Stimulated activated CD4-positive, alpha-beta T cell treated with anti-CD3 and anti-CD28 coated beads, Interleukin-12 subunit alpha, Interleukin-12 subunit beta, amount 100 ng/mL, for 24 hours (primary cell): ENCODE results near the gene HES4.

ENCODE experiments used
- DNase-seq, 2 experiments: peaks; one replicate each; pipeline ENCODE4 v3.0.0-alpha.2; 2020; ENCODE audit warnings: low read depth in 2 of 2

Gene HES4, protein sequence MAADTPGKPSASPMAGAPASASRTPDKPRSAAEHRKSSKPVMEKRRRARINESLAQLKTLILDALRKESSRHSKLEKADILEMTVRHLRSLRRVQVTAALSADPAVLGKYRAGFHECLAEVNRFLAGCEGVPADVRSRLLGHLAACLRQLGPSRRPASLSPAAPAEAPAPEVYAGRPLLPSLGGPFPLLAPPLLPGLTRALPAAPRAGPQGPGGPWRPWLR

GRCh38 chr1:999725-1000356 lies at the start of gene HES4:
TSS of gene HES4 (minus strand) at chr1:1000097. CDS start at chr1:999973, 124 bp downstream.
- DNase-seq = peak; percentile 38 to 60

DNA sequence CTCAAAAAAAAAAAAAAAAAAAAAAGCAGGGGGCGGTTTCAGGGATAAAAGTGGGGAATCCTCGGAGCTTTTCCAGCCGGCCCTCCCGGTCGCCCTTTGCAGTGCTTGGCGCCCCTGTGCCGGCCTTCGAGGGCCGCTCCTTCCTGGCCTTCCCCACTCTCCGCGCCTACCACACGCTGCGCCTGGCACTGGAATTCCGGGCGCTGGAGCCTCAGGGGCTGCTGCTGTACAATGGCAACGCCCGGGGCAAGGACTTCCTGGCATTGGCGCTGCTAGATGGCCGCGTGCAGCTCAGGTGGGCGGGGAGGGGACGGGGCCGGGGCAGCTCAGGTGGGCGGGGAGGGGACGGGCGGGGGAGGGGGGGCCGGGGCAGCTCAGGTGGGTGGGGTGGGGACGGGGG lies 48.9 kb upstream of the HES4 start:
- no peak for DNase-seq

DNA sequence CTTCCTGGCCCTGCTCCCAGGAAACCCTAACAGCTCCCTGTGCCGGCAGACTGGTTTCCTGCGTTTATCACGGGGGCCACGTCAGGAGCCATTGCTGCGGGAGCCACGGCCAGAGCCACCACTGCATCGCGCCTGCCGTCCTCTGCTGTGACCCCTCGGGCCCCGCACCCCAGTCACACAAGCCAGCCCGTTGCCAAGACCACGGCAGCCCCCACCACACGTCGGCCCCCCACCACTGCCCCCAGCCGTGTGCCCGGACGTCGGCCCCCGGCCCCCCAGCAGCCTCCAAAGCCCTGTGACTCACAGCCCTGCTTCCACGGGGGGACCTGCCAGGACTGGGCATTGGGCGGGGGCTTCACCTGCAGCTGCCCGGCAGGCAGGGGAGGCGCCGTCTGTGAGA lies 48.1 kb upstream of the HES4 start:
- no peak for DNase-seq

DNA sequence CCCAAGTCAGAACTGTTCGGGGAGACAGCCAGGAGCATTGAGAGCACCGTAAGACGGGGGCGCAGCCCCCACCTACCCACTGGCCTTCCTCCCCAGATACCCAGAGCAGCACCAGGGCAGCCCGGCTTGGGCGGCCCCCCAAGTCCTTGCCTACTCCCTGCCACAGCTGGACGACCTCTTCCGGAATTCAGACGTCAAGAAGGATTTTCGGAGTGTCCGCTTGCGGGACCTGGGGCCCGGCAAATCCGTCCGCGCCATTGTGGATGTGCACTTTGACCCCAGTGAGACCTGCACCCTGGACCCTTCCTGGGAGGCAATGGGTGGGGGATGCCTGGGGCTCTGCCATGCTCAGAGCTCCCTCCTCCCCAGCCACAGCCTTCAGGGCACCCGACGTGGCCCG lies 47.5 kb upstream of the HES4 start:
- no peak for DNase-seq

GRCh38 chr1:1046767-1047166 lies 46.9 kb upstream of the HES4 start:
- no peak for DNase-seq

DNA sequence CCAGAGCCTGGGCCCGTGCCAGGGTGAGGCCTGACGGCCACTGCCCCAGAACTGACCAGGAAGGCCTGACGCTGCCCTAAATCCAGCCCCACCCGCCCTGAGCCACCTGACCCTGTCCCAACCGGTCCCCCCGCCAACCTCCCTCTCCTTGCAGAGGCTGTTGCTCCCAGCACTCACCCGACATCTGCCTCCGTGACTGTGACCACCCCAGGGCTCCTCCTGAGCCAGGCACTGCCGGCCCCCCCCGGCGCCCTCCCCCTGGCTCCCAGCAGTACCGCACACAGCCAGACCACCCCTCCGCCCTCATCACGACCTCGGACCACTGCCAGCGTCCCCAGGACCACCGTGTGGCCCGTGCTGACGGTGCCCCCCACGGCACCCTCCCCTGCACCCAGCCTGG lies 46.3 kb upstream of the HES4 start:
- DNase-seq = no peak

- no peak for DNase-seq
Observed at GRCh38 chr1:1045129-1045528, 45.2 kb upstream of the HES4 start.

DNA sequence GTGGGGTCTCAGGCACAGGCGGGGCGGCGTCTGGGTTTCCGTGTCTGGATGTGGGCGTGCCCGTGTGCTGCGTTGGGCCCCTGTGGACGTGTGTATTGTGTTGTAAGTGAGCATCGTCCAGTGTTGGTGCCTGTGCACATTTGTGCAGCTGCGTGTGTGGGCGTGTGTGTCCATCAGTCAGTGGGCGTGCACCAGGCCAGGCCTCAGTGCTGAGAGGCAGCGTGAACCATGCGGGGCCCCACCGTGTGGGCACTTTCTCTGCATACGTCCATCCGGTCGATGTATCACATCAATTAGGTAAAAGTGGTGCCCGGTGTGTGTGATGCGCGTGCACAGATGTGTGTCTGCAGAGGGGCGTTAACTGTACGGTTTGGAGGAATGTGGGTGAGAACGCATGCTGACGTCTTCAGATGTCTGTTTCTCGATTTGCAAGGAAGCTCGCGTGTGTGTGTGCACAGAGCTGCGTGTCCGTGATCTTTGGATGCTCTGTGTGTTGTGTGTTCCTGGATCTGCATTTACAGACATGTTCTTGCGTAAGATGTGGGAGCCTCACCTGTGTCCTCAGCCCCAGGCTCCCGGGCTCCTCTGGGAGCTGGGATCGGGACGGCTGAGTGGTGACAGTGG lies 44.7 kb upstream of the HES4 start:
- DNase-seq = no peak

- DNase-seq = no peak
Observed at GRCh38 chr1:1043921-1044320, 44.0 kb upstream of the HES4 start.

- no peak for DNase-seq
Observed at GRCh38 chr1:1043411-1043810, 43.5 kb upstream of the HES4 start.

DNA sequence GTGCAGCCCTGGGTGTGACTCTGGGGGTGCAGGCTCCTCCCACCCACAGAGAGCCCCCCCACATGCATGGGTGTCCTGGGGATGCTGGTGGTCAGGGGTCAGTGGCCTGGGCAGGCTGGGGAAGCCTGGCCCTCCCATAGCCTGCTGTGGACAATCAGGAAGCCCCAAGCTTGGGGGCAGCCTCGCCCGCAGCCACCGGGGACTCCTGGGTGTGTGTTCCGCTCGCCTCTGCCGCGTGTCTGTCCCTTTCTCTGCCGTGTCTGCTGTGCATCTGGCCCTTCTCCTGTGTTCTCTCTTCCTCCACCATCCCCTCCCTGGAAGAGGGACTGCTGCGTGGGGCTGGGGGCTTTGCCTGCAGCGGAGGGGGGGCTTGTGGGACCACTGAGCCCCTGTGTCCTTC lies 42.9 kb upstream of the HES4 start:
- DNase-seq = no peak

DNA sequence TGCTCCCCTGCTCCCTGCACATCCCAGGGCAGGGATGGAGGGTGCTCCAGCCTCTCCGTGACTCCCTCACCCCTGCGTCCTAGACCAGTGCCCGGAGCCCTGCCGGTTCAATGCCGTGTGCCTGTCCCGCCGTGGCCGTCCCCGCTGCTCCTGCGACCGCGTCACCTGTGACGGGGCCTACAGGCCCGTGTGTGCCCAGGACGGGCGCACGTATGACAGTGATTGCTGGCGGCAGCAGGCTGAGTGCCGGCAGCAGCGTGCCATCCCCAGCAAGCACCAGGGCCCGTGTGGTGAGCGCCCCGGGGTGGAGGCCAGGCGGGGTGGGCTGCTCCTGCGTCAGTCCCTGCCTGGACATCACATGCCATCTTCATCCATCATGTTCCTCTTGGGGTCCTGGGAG lies 42.0 kb upstream of the HES4 start:
- DNase-seq = no peak

DNA sequence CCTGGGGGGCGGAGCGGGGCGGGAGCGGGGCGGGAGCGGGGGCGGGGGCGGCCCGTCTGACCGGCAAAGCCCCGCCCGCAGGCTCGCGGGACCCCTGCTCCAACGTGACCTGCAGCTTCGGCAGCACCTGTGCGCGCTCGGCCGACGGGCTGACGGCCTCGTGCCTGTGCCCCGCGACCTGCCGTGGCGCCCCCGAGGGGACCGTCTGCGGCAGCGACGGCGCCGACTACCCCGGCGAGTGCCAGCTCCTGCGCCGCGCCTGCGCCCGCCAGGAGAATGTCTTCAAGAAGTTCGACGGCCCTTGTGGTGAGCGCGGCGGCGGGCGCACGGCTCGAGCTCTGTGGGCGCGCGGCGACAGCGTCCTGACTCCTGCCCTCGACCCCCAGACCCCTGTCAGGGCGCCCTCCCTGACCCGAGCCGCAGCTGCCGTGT lies 41.2 kb upstream of the HES4 start:
- no peak for DNase-seq

GRCh38 chr1:1040004-1040991 lies 40.4 kb upstream of the HES4 start:
- DNase-seq = peak; percentile 58 to 64

DNA sequence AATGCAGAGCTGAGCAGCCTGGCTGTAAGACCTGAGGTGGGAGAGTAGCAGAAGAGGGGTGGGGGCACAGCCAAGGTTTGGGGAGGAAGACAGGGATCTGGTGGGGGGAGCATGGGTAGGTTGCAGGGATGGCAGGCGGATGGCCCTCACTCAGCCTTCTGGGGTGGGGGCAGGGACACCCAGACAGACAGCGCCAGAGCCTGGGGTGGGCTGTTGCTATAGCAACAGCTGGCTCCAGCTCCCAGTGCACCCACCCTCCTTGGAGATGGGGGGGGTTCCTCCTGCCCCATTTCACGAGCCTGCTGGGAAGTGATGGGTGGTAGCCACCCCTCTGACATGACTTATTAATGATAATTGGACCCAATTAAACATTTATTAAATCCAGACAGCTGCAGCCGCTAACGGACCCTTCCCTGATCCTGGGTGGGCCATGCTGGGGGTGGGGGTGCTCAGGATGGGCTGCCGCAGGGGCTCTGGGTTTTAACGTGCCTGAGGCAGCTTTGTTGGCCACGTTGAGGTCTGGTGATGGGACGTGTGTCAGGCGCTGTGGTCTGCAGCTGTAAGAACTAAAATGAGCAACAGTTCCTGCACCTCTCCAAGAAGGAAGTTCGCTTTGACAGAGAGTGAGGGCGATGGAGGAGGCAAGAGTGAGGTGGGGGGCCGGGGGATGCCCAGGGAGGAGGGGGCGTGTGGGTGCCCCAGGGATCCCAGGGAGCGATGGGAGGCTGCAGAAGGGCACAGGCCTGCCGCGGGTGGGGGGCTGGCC lies 39.4 kb upstream of the HES4 start:
- no peak for DNase-seq

DNA sequence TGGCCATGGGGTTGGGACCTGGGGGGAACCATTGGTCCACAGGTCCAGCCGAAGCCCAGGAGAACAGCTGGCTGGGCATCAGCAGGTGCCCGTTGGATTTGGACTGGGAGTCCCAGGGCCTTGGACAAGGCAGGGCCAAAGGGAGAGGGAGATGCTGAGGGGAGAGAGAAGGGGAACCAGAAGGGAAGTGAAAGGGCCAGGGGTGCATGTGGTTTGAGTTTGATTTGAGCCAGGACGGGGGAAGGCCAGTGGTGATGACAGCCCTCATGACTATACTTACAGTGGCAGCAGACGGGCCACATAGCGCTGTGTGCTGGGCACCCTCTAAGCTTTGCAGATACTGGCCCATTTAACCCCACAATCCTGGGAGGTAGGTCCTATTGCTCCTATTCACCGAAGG lies 38.8 kb upstream of the HES4 start:
- DNase-seq = no peak

DNA sequence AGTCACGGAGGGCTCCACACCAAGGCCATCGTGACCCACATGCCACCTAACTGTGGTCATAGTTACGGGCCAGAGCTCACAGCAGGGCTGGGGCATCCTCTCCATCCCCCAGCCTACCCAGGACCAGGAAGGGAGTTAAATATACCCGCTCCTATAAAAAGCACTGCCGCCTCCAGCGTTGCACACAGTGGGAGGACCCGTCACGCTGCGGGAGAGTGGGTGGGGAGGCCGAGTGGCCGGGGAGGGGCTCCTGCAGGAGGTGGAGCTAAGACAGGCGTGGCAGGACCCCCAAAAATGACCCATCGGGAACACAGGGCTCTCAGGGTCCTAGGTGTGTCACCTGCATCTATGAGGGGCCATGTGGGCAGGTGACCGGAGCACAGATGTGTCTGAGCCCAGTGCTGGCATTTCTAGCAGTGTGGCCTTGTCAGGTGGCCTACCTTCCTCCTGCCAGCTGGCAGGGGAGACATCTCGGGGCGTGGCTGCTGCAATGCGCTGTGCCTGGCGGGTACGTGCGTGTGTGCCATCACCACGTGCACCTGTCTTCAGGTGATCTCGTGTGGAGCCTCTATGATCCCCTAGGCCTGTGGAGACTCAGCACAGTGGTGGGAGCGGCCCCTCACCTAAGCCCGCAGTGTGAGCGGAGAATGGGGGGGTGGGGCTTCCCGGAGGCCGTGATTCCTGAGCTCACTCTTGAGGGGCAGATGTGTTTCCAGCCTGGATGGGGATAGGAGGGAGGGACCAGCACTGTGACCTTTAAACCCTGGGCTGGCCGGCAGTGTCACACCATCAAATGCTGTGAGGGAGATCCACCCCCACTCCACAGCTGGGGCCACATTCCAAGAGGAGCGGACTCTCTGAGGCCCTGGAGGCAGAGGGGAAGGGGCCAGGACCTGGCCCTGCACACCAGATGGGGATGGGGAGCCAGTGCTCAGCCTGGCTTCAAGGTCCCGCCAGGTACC lies 37.8 kb upstream of the HES4 start:
- no peak for DNase-seq

GRCh38 chr1:1035291-1035943 lies 35.5 kb upstream of the HES4 start:
- DNase-seq = no peak

GRCh38 chr1:1034439-1034781 lies 34.5 kb upstream of the HES4 start:
- no peak for DNase-seq
